HEK293T (cell line): ENCODE measurements around the gene LRSAM1.

ENCODE experiments used
- CTCF ChIA-PET: fragments of 350-600 bp; formaldehyde crosslinking; extraction: SDS; loops from one replicate; lab custom pipeline; 2021; ENCODE audit warnings: antibody characterized with exemption, inconsistent platforms; lab: Yijun Ruan, JAX
- POLR2A ChIA-PET: fragments of 350-600 bp; formaldehyde crosslinking; extraction: SDS; loops from one replicate; lab custom pipeline; 2020; ENCODE audit warnings: antibody characterized with exemption, inconsistent platforms; lab: Yijun Ruan, JAX
- DNase-seq: peaks from one replicate; pipeline ENCODE4 v3.0.0; 2012; ENCODE audit warnings: mixed read lengths; ENCODE audit errors: extremely low spot score
- ARNT ChIP-seq: fragments of 450-650 bp; IDR thresholded peaks from 2 replicates; pipeline ENCODE4 v1.6.1; 2017; ENCODE audit warnings: mild to moderate bottlenecking
- BHLHE40 ChIP-seq: fragments of 450-650 bp; IDR thresholded peaks from 2 replicates; pipeline ENCODE4 v1.6.1; 2016; ENCODE audit warnings: mild to moderate bottlenecking, moderate library complexity, borderline replicate concordance
- CTBP1 ChIP-seq: fragments of 450-650 bp; IDR thresholded peaks from 2 replicates; pipeline ENCODE4 v1.6.1; 2016; ENCODE audit warnings: borderline replicate concordance
- ELF4 ChIP-seq: fragments of 450-650 bp; IDR thresholded peaks from 2 replicates; pipeline ENCODE4 v1.6.1; 2017; ENCODE audit warnings: antibody characterized with exemption
- FOXA1 ChIP-seq: fragments of 450-650 bp; IDR thresholded peaks from 2 replicates; pipeline ENCODE4 v1.6.1; 2016; ENCODE audit warnings: mild to moderate bottlenecking
- FOXK2 ChIP-seq: fragments of 450-650 bp; IDR thresholded peaks from 2 replicates; pipeline ENCODE4 v1.6.1; 2016; ENCODE audit warnings: mild to moderate bottlenecking
- FOXM1 ChIP-seq: fragments of 450-650 bp; IDR thresholded peaks from 2 replicates; pipeline ENCODE4 v1.6.1; 2017; ENCODE audit warnings: mild to moderate bottlenecking, borderline replicate concordance
- HDGF ChIP-seq: fragments of 450-650 bp; IDR thresholded peaks from 2 replicates; pipeline ENCODE4 v1.6.1; 2017; ENCODE audit warnings: antibody characterized with exemption, borderline replicate concordance
- L3MBTL2 ChIP-seq: fragments of 450-650 bp; conservative IDR thresholded peaks from 2 replicates; pipeline ENCODE4 v1.6.1; 2016; ENCODE audit warnings: mild to moderate bottlenecking
- LEF1 ChIP-seq: fragments of 450-650 bp; IDR thresholded peaks from 2 replicates; pipeline ENCODE4 v1.6.1; 2017; ENCODE audit warnings: mild to moderate bottlenecking, borderline replicate concordance
- NFRKB ChIP-seq: fragments of 450-650 bp; IDR thresholded peaks from 2 replicates; pipeline ENCODE4 v1.6.1; 2016; ENCODE audit warnings: mild to moderate bottlenecking, moderate library complexity
- SP1 ChIP-seq: fragments of 450-650 bp; IDR thresholded peaks from 2 replicates; pipeline ENCODE4 v1.6.1; 2017
- SUZ12 ChIP-seq: fragments of 450-650 bp; IDR thresholded peaks from 2 replicates; pipeline ENCODE4 v1.6.1; 2016; ENCODE audit warnings: mild to moderate bottlenecking
- TARDBP ChIP-seq: fragments of 450-650 bp; IDR thresholded peaks from 2 replicates; pipeline ENCODE4 v1.6.1; 2016
- ZNF384 ChIP-seq: fragments of 450-650 bp; IDR thresholded peaks from 2 replicates; pipeline ENCODE4 v1.6.1; 2016
- TF ChIP-seq, protein P1 (sequence below): fragments of 450-650 bp; IDR thresholded peaks from 2 replicates; pipeline ENCODE4 v1.6.1; 2016

LRSAM1 gene

GRCh38 chr9:127406799-127407491, 44.4 kb upstream of the LRSAM1 start:
- CTCF ChIA-PET: no interaction called here
- POLR2A ChIA-PET: interaction anchor here (1.0 to 1.4 kb wide), 4 partner anchors 10 to 182 kb away, joined by 3 to 4 read pairs (median 4); partner anchors contain the start of gene SLC2A8
- DNase-seq: no peak
- TF ChIP-seq ARNT (no peak), CTBP1 (no peak), HDGF (no peak), LEF1 (no peak), TARDBP (no peak), BHLHE40 (no peak), NFRKB (no peak), SUZ12 (no peak), FOXK2 (no peak), ELF4 (no peak), FOXA1 (no peak)
- TF ChIP-seq, protein P1, sequence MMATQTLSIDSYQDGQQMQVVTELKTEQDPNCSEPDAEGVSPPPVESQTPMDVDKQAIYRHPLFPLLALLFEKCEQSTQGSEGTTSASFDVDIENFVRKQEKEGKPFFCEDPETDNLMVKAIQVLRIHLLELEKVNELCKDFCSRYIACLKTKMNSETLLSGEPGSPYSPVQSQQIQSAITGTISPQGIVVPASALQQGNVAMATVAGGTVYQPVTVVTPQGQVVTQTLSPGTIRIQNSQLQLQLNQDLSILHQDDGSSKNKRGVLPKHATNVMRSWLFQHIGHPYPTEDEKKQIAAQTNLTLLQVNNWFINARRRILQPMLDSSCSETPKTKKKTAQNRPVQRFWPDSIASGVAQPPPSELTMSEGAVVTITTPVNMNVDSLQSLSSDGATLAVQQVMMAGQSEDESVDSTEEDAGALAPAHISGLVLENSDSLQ: no peak

DNA sequence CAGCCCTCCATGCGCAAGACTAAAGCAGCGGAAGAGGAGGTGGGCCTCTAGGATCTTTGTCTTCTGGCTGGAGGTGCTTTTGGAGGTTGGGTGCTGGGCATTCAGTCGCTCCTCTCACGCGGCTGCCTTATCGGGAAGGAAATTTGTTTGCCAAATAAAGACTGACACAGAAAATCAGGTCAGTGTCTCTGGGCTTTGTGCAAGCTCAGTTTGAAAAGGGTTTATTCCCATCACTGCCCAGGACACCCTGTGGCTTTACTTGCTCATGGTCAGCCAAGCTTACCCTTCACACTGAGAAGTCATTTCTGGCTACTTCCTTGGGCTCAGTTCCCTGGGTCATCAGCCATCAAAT, 43.8 kb upstream of the LRSAM1 start:
- POLR2A ChIA-PET: interaction anchor here (1.0 to 1.4 kb wide), 5 partner anchors 11 to 183 kb away, joined by 3 to 4 read pairs (median 4); partner anchors contain the start of genes SLC2A8 and ZNF79
- CTCF ChIA-PET: no interaction called here

GRCh38 chr9:127411122-127411521, 40.2 kb upstream of the LRSAM1 start:
- no peak for DNase-seq
- TF ChIP-seq FOXM1 (no peak), NFRKB (no peak), HDGF (no peak), SUZ12 (no peak)
- TF ChIP-seq, protein P1: no peak
- ChIA-PET CTCF (no interaction called here), POLR2A (no interaction called here)

More for the DNA sequence above, 43.8 kb upstream of the LRSAM1 start:
- TF ChIP-seq HDGF: no peak
- DNase-seq: no peak

DNA sequence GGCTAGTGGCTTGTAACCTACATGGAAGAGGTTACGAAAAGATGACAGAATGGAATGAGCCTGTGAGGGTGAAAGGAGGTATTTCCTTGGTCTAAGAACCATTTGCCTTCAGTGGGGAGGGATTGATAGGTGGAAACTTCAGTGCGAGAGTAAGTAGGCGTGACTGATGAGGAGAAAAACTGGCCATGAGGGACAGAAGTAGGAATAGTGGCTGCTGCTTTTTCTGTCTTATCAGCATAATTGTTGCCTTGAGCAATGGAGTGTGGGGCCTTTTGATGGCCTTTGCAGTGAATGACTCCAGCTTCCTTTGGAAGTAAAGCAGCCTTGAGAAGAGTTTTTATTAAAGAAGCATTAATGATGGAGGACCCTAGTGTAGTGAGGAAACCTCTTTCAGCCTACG, 36.2 kb upstream of the LRSAM1 start:
- CTCF ChIA-PET: no interaction called here
- POLR2A ChIA-PET: interaction anchor here (0.8 to 1.4 kb wide), 2 partner anchors 9 to 18 kb away, joined by 3 to 8 read pairs; partner anchors contain the start of genes SLC2A8 and ZNF79
- DNase-seq: no peak
- TF ChIP-seq ELF4 (no peak), HDGF (no peak), NFRKB (no peak), L3MBTL2 (no peak), ZNF384 (no peak)
- TF ChIP-seq, protein P1: no peak

- TF ChIP-seq SUZ12 (no peak), CTBP1 (no peak)
- ChIA-PET CTCF (no interaction called here), POLR2A (interaction anchor here (0.8 to 1.4 kb wide), 2 partner anchors 8 to 19 kb away, joined by 3 to 8 read pairs; partner anchors contain the start of genes SLC2A8 and ZNF79)
- no peak for DNase-seq
Observed at GRCh38 chr9:127415657-127416056, 35.7 kb upstream of the LRSAM1 start.

- no peak for DNase-seq
- TF ChIP-seq, protein P1: no peak
- TF ChIP-seq SUZ12 (no peak), SP1 (no peak), NFRKB (no peak), LEF1 (no peak), L3MBTL2 (no peak), HDGF (no peak), BHLHE40 (no peak), FOXM1 (no peak), ZNF384 (no peak), ELF4 (no peak), FOXK2 (no peak), TARDBP (no peak), FOXA1 (no peak)
- POLR2A ChIA-PET: interaction anchor here (0.8 kb wide), 1 partner anchor 20 kb away, joined by 3 read pairs; the partner anchor contains the start of gene SLC2A8
- CTCF ChIA-PET: interaction anchor here (1.5 kb wide), 1 partner anchor 57 kb away, joined by 4 read pairs; no protein-coding TSS in a partner anchor
Observed at GRCh38 chr9:127417131-127418036, 33.9 kb upstream of the LRSAM1 start.
